ENCODE results near the gene TEAD4. TPM values are rescaled to one million over a fixed set of nuclear protein-coding genes. Genes with fewer than 3 reads are reported as not detected.
A peak's percentile ranks its signal among the peaks of the same experiment; 100 is the strongest.

Gene TEAD4
- total and polyA plus RNA-seq, 8 donors: 17.4 to 43.8 (median 29.5) TPM

- FAIRE-seq (no peak), DNase-seq (no peak), ATAC-seq (no peak)
- H3K27me3 ChIP-seq: no peaks in the 10 kb centered on the region
- H3K36me3 ChIP-seq: no peaks in the 10 kb centered on the region
- no peak for TF ChIP-seq CTCF (IDR thresholded peaks at IDR 0.05)
- H3K27ac ChIP-seq: no peak overlapping the region
- 73 to 81% methylated on average over 5 of the region's 5 CpGs for WGBS, 2 donors
- peaks cover 6 to 14% (median 11%) of the 10 kb centered on the region in 3 donors for H3K4me1 ChIP-seq
- H3K9me3 ChIP-seq: no peaks in the 10 kb centered on the region
- H3K4me3 ChIP-seq: no peak overlapping the region
- intact Hi-C loops (cut with DNase I): no loop called here
These were observed 18.6 kb downstream of the TEAD4 start for GRCh38 chr12:2977776-2978175.

GRCh38 chr12:2979806-2980205 is 20.6 kb downstream of the TEAD4 start:
- Histone ChIP-seq H3K4me1 (peaks cover 6 to 18% (median 14%) of the 10 kb centered on the region in 3 donors), H3K27me3 (no peaks in the 10 kb centered on the region), H3K27ac (no peak overlapping the region), H3K4me3 (no peak overlapping the region), H3K9me3 (no peaks in the 10 kb centered on the region), H3K36me3 (no peaks in the 10 kb centered on the region)
- TF ChIP-seq CTCF (IDR thresholded peaks at IDR 0.05): no peak
- DNase-seq: no peak
- intact Hi-C loops (cut with DNase I): no loop called here
- FAIRE-seq: no peak
- no peak for ATAC-seq
- 94 to 96% methylated on average over 4 of the region's 4 CpGs for WGBS, 2 donors

GRCh38 chr12:2980630-2981029 is 21.4 kb downstream of the TEAD4 start:
- intact Hi-C loops (cut with DNase I): no loop called here
- 83 to 89% methylated on average over 7 of the region's 7 CpGs for WGBS, 2 donors
- Histone ChIP-seq H3K27me3 (no peaks in the 10 kb centered on the region), H3K36me3 (no peaks in the 10 kb centered on the region), H3K4me3 (no peak overlapping the region), H3K27ac (no peak overlapping the region), H3K4me1 (peaks cover 6 to 18% (median 14%) of the 10 kb centered on the region in 3 donors), H3K9me3 (no peaks in the 10 kb centered on the region)
- no peak for DNase-seq
- no peak for TF ChIP-seq CTCF (IDR thresholded peaks at IDR 0.05)
- no peak for ATAC-seq
- FAIRE-seq: no peak

- H3K27me3 ChIP-seq: no peaks in the 10 kb centered on the region
- H3K36me3 ChIP-seq: no peaks in the 10 kb centered on the region
- no peak overlapping the region for H3K4me3 ChIP-seq
- ATAC-seq: peak; percentile 92 to 97 (median 96)
- H3K27ac ChIP-seq: peak overlapping the region; percentile 41 to 69 (median 59)
- WGBS, 2 donors: 46 to 60% methylated on average over 13 of the region's 13 CpGs
- TF ChIP-seq CTCF (IDR thresholded peaks at IDR 0.05): no peak
- no peaks in the 10 kb centered on the region for H3K9me3 ChIP-seq
- FAIRE-seq: no peak
- intact Hi-C loops (cut with DNase I): no loop called here
- peaks cover 6 to 18% (median 14%) of the 10 kb centered on the region in 3 donors for H3K4me1 ChIP-seq
- peak; percentile 79 to 98 (median 94) for DNase-seq
These were observed 23.2 kb downstream of the TEAD4 start for GRCh38 chr12:2982361-2982760.

- no peak overlapping the region for H3K4me3 ChIP-seq
- no peak for TF ChIP-seq CTCF (IDR thresholded peaks at IDR 0.05)
- ATAC-seq (no peak), FAIRE-seq (no peak), DNase-seq (no peak)
- peaks cover 6 to 18% (median 14%) of the 10 kb centered on the region in 3 donors for H3K4me1 ChIP-seq
- no peaks in the 10 kb centered on the region for H3K27me3 ChIP-seq
- no peaks in the 10 kb centered on the region for H3K36me3 ChIP-seq
- no peaks in the 10 kb centered on the region for H3K9me3 ChIP-seq
- 91 to 95% methylated on average over 5 of the region's 5 CpGs for WGBS, 2 donors
- H3K27ac ChIP-seq: no peak overlapping the region
- intact Hi-C loops (cut with DNase I): no loop called here
These were observed 25.1 kb downstream of the TEAD4 start for GRCh38 chr12:2984249-2984648.
